Activated CD8-positive, alpha-beta memory T cell treated with anti-CD3 and anti-CD28 coated beads, Interleukin-2, amount 10 ng/mL, durations not matched to agents 7 days and 5 days (primary cell): ENCODE results near the gene SLC45A2. TPM values are rescaled to one million over a fixed set of nuclear protein-coding genes. Genes with fewer than 3 reads are reported as not detected.
"Not testable (repeated sequence)": the region's sequence is repeated elsewhere in the genome, so short reads cannot be mapped to it uniquely, and the experiment has no call there.

Experiments
- ATAC-seq: fragments of 150-1000 bp; cut with Tn5 transposase; one replicate; pipeline ENCODE4 v1.10.0; 2021; ENCODE audit warnings: moderate library complexity
- CTCF ChIA-PET: fragments of 350-600 bp; sonication (Branson Sonifier 250); formaldehyde crosslinking; loops from one replicate; lab custom pipeline; 2021; ENCODE audit warnings: antibody characterized with exemption; lab: Charles Lee
- DNase-seq: peaks from one replicate; pipeline ENCODE4 v3.0.0-alpha.2; 2020
- H3K27ac Mint-ChIP-seq: one replicate; pipeline ENCODE4 v1.8.0; 2021; ENCODE audit warnings: mild to moderate bottlenecking, mixed read lengths
- H3K27me3 Mint-ChIP-seq: one replicate; pipeline ENCODE4 v1.8.0; 2021; ENCODE audit warnings: mixed read lengths
- H3K36me3 Mint-ChIP-seq: one replicate; pipeline ENCODE4 v1.8.0; 2021; ENCODE audit warnings: mild to moderate bottlenecking, mixed read lengths
- H3K4me1 Mint-ChIP-seq: one replicate; pipeline ENCODE4 v1.8.0; 2021; ENCODE audit warnings: mixed read lengths
- H3K4me3 Mint-ChIP-seq: one replicate; pipeline ENCODE4 v1.8.0; 2021; ENCODE audit warnings: mild to moderate bottlenecking, moderate library complexity, mixed read lengths
- H3K9me3 Mint-ChIP-seq: one replicate; pipeline ENCODE4 v1.8.0; 2022; ENCODE audit warnings: low read depth, mixed read lengths
- total RNA-seq, 2 experiments: library from RNA; stranded (reverse); gene quantifications; one replicate each; pipeline ENCODE4 v1.2.3, GENCODE V29; 2021

Gene SLC45A2
- total RNA-seq, result under 1 TPM in 1 of 2 experiments, not detected in 1; 0.21 TPM

- Mint-ChIP-seq H3K9me3 (peaks cover 3% of the 10 kb centered on the region), H3K4me1 (no peaks in the 10 kb centered on the region), H3K4me3 (no peak within 1 kb of the TSS), H3K27ac (no peak within 1 kb of the TSS), H3K27me3 (no peaks in the 10 kb centered on the region), H3K36me3 (peaks cover 22% of the 10 kb centered on the region)
- DNase-seq (no peak), ATAC-seq (no peak)
- CTCF ChIA-PET, result no interaction called here
Observed at GRCh38 chr5:33984671-33985124, at the start of gene SLC45A2. TSS of gene SLC45A2 (minus strand) at chr5:33984693. CDS start at chr5:33984583, 110 bp downstream.

- H3K36me3 Mint-ChIP-seq, result peaks cover 8% of the 10 kb centered on the region
- DNase-seq, result no peak
- no peaks in the 10 kb centered on the region for H3K27me3 Mint-ChIP-seq
- ATAC-seq, result no peak
- CTCF ChIA-PET, result no interaction called here
- no peak overlapping the region for H3K4me3 Mint-ChIP-seq
- H3K4me1 Mint-ChIP-seq, result no peaks in the 10 kb centered on the region
- no peak overlapping the region for H3K27ac Mint-ChIP-seq
- H3K9me3 Mint-ChIP-seq, result no peaks in the 10 kb centered on the region
Observed at GRCh38 chr5:34031966-34032365, 47.5 kb upstream of the SLC45A2 start.

- Mint-ChIP-seq H3K36me3 (peaks cover 8% of the 10 kb centered on the region), H3K27ac (no peak overlapping the region), H3K4me1 (no peaks in the 10 kb centered on the region), H3K4me3 (no peak overlapping the region), H3K27me3 (no peaks in the 10 kb centered on the region), H3K9me3 (no peaks in the 10 kb centered on the region)
- CTCF ChIA-PET, result no interaction called here
- no peak for DNase-seq
- ATAC-seq, result no peak
Observed at GRCh38 chr5:34031117-34031516, 46.6 kb upstream of the SLC45A2 start.

GRCh38 chr5:34030585-34030984, 46.1 kb upstream of the SLC45A2 start:
- H3K9me3 Mint-ChIP-seq, DNase-seq, H3K4me3 Mint-ChIP-seq, H3K4me1 Mint-ChIP-seq, H3K36me3 Mint-ChIP-seq, ATAC-seq, CTCF ChIA-PET, H3K27ac Mint-ChIP-seq, H3K27me3 Mint-ChIP-seq: not testable (repeated sequence)

GRCh38 chr5:34030048-34030447, 45.6 kb upstream of the SLC45A2 start:
- no peaks in the 10 kb centered on the region for H3K27me3 Mint-ChIP-seq
- ATAC-seq (no peak), DNase-seq (no peak)
- no peaks in the 10 kb centered on the region for H3K9me3 Mint-ChIP-seq
- H3K4me3 Mint-ChIP-seq, result no peak overlapping the region
- peaks cover 8% of the 10 kb centered on the region for H3K36me3 Mint-ChIP-seq
- CTCF ChIA-PET, result no interaction called here
- no peak overlapping the region for H3K27ac Mint-ChIP-seq
- no peaks in the 10 kb centered on the region for H3K4me1 Mint-ChIP-seq

GRCh38 chr5:34028349-34028748, 43.9 kb upstream of the SLC45A2 start:
- DNase-seq, result no peak
- H3K4me3 Mint-ChIP-seq, result no peak overlapping the region
- peaks cover 8% of the 10 kb centered on the region for H3K4me1 Mint-ChIP-seq
- CTCF ChIA-PET, result no interaction called here
- no peaks in the 10 kb centered on the region for H3K9me3 Mint-ChIP-seq
- H3K27ac Mint-ChIP-seq, result no peak overlapping the region
- H3K27me3 Mint-ChIP-seq, result no peaks in the 10 kb centered on the region
- ATAC-seq, result no peak
- peaks cover 5% of the 10 kb centered on the region for H3K36me3 Mint-ChIP-seq

- H3K4me3 Mint-ChIP-seq, result no peak overlapping the region
- no peaks in the 10 kb centered on the region for H3K9me3 Mint-ChIP-seq
- H3K4me1 Mint-ChIP-seq, result peaks cover 27% of the 10 kb centered on the region
- H3K36me3 Mint-ChIP-seq, result peaks cover 11% of the 10 kb centered on the region
- no peak for ATAC-seq
- CTCF ChIA-PET, result no interaction called here
- no peaks in the 10 kb centered on the region for H3K27me3 Mint-ChIP-seq
- DNase-seq, result no peak
- H3K27ac Mint-ChIP-seq, result no peak overlapping the region
Observed at GRCh38 chr5:34026089-34026761, 41.7 kb upstream of the SLC45A2 start.

GRCh38 chr5:34022121-34022705, 37.7 kb upstream of the SLC45A2 start:
- CTCF ChIA-PET, result interaction anchor here (1.4 to 3.1 kb wide), 3 partner anchors 9 to 25 kb away, joined by 5 to 22 read pairs (median 8); partner anchors contain the start of gene AMACR
- DNase-seq (peak; percentile 85), ATAC-seq (peak; percentile 99)
- H3K27me3 Mint-ChIP-seq, result no peaks in the 10 kb centered on the region
- no peak overlapping the region for H3K4me3 Mint-ChIP-seq
- H3K36me3 Mint-ChIP-seq, result peaks cover 27% of the 10 kb centered on the region
- peaks cover 39% of the 10 kb centered on the region for H3K4me1 Mint-ChIP-seq
- H3K9me3 Mint-ChIP-seq, result no peaks in the 10 kb centered on the region
- peak overlapping the region; percentile 87 for H3K27ac Mint-ChIP-seq

- H3K4me3 Mint-ChIP-seq, result peak overlapping the region; percentile 13
- CTCF ChIA-PET, result interaction anchor here (1.7 to 3.1 kb wide), 2 partner anchors 9 to 25 kb away, joined by 8 to 22 read pairs; no protein-coding TSS in a partner anchor
- no peak for ATAC-seq
Observed at GRCh38 chr5:34021334-34021733, 36.8 kb upstream of the SLC45A2 start.

GRCh38 chr5:34020726-34021125, 36.2 kb upstream of the SLC45A2 start:
- DNase-seq (no peak), ATAC-seq (no peak)
- peak overlapping the region; percentile 87 for H3K27ac Mint-ChIP-seq
- H3K9me3 Mint-ChIP-seq, result no peaks in the 10 kb centered on the region
- H3K4me3 Mint-ChIP-seq, result no peak overlapping the region
- H3K36me3 Mint-ChIP-seq, result peaks cover 27% of the 10 kb centered on the region
- CTCF ChIA-PET, result interaction anchor here (0.6 to 3.1 kb wide), 2 partner anchors 12 to 24 kb away, joined by 3 to 22 read pairs; no protein-coding TSS in a partner anchor
- peaks cover 45% of the 10 kb centered on the region for H3K4me1 Mint-ChIP-seq
- no peaks in the 10 kb centered on the region for H3K27me3 Mint-ChIP-seq

More at GRCh38 chr5:34021334-34021733, 36.8 kb upstream of the SLC45A2 start:
- Mint-ChIP-seq H3K27me3 (no peaks in the 10 kb centered on the region), H3K4me1 (peaks cover 41% of the 10 kb centered on the region), H3K36me3 (peaks cover 27% of the 10 kb centered on the region), H3K27ac (peak overlapping the region; percentile 87), H3K9me3 (no peaks in the 10 kb centered on the region)
- DNase-seq, result no peak

- Mint-ChIP-seq H3K27me3 (no peaks in the 10 kb centered on the region), H3K4me1 (peaks cover 38% of the 10 kb centered on the region), H3K4me3 (no peak overlapping the region), H3K9me3 (peaks cover 3% of the 10 kb centered on the region), H3K27ac (no peak overlapping the region), H3K36me3 (peaks cover 29% of the 10 kb centered on the region)
- CTCF ChIA-PET, result interaction anchor here (3.1 kb wide), 1 partner anchor 20 kb away, joined by 9 read pairs; no protein-coding TSS in a partner anchor
- DNase-seq, result no peak
- ATAC-seq, result no peak
Observed at GRCh38 chr5:34017254-34017653, 32.8 kb upstream of the SLC45A2 start.

- H3K4me1 Mint-ChIP-seq, result peaks cover 32% of the 10 kb centered on the region
- CTCF ChIA-PET, result interaction anchor here (3.1 kb wide), 1 partner anchor 20 kb away, joined by 9 read pairs; no protein-coding TSS in a partner anchor
- H3K36me3 Mint-ChIP-seq, result peaks cover 28% of the 10 kb centered on the region
Observed at GRCh38 chr5:34016750-34017149, 32.3 kb upstream of the SLC45A2 start.

GRCh38 chr5:34016222-34016621, 31.7 kb upstream of the SLC45A2 start:
- Mint-ChIP-seq H3K4me3 (no peak overlapping the region), H3K27me3 (no peaks in the 10 kb centered on the region), H3K36me3 (peaks cover 23% of the 10 kb centered on the region), H3K27ac (no peak overlapping the region), H3K9me3 (peaks cover 3% of the 10 kb centered on the region), H3K4me1 (peaks cover 27% of the 10 kb centered on the region)
- ATAC-seq (no peak), DNase-seq (no peak)
- CTCF ChIA-PET, result interaction anchor here (1.5 to 3.1 kb wide), 2 partner anchors 10 to 19 kb away, joined by 3 to 9 read pairs; no protein-coding TSS in a partner anchor

More at GRCh38 chr5:34016750-34017149, 32.3 kb upstream of the SLC45A2 start:
- Mint-ChIP-seq H3K27me3 (no peaks in the 10 kb centered on the region), H3K9me3 (peaks cover 3% of the 10 kb centered on the region), H3K4me3 (no peak overlapping the region), H3K27ac (no peak overlapping the region)
- ATAC-seq (no peak), DNase-seq (no peak)
